OCI-LY7 (cell line): ENCODE results near the gene PTPRF. TPM values are rescaled to one million over a fixed set of nuclear protein-coding genes. Genes with fewer than 3 reads are reported as not detected.

Experiments
- BruUV-seq: library from RNA; stranded (reverse); fragments of 400-500 nt; replicated peaks from 2 replicates; lab custom pipeline; 2021; lab: Mats Ljungman, UMichigan
- CTCF ChIA-PET: fragments of 300-600 bp; sonication (Branson Sonifier 250); formaldehyde crosslinking; loops from one replicate; lab custom pipeline; 2022; ENCODE audit warnings: antibody characterized with exemption; ENCODE audit not compliant: unreplicated experiment; lab: Charles Lee
- POLR2A ChIA-PET: fragments of 300-600 bp; sonication (Branson Sonifier 250); formaldehyde crosslinking; loops from one replicate; lab custom pipeline; 2022; ENCODE audit warnings: antibody characterized with exemption; lab: Charles Lee
- DNase-seq: peaks from one replicate; pipeline ENCODE4 v3.0.0-alpha.2; 2015; ENCODE audit warnings: low spot score
- H2AFZ ChIP-seq: fragments of 200-600 bp; sonication (generic), shearing (Covaris generic); 2 replicates; pipeline ENCODE4 v1.6.1; 2014; ENCODE audit warnings: mild to moderate bottlenecking, antibody characterized with exemption, low read length, moderate library complexity
- H3K27ac ChIP-seq: fragments of 200-600 bp; sonication (generic); 2 replicates; pipeline ENCODE4 v1.5.1; 2014; ENCODE audit warnings: mixed run types, low read depth, mild to moderate bottlenecking, moderate library complexity, low read length, inconsistent platforms; ENCODE audit not compliant: poor library complexity, severe bottlenecking
- H3K36me3 ChIP-seq: fragments of 200-600 bp; sonication (generic); 2 replicates; pipeline ENCODE4 v1.6.1; 2014; ENCODE audit warnings: mild to moderate bottlenecking, antibody characterized with exemption, low read length, moderate library complexity, mixed read lengths; ENCODE audit not compliant: insufficient read depth
- H3K4me1 ChIP-seq: fragments of 200-600 bp; sonication (generic); 2 replicates; pipeline ENCODE4 v1.5.1; 2014; ENCODE audit warnings: mild to moderate bottlenecking, low read length; ENCODE audit not compliant: insufficient read depth, poor library complexity, severe bottlenecking
- H3K4me2 ChIP-seq: fragments of 200-600 bp; sonication (generic); 2 replicates; pipeline ENCODE4 v1.6.1; 2014; ENCODE audit warnings: mild to moderate bottlenecking, low read length
- H3K4me3 ChIP-seq: fragments of 200-600 bp; sonication (generic); 2 replicates; pipeline ENCODE4 v1.5.1; 2014; ENCODE audit warnings: mild to moderate bottlenecking, low read depth, low read length; ENCODE audit not compliant: poor library complexity, severe bottlenecking
- H3K79me2 ChIP-seq: fragments of 200-600 bp; sonication (generic); 2 replicates; pipeline ENCODE4 v1.6.1; 2016; ENCODE audit warnings: low read depth, mild to moderate bottlenecking, low read length, moderate library complexity, mixed read lengths; ENCODE audit not compliant: insufficient read depth
- H3K9me2 ChIP-seq: fragments of 200-600 bp; sonication (generic); 2 replicates; pipeline ENCODE4 v1.6.1; 2016; ENCODE audit warnings: mild to moderate bottlenecking, low read length, mixed read lengths; ENCODE audit not compliant: insufficient read depth
- H3K9me3 ChIP-seq: fragments of 200-600 bp; sonication (generic); 2 replicates; pipeline ENCODE4 v1.6.1; 2014; ENCODE audit warnings: mild to moderate bottlenecking, mixed run types, low read length, mixed read lengths
- H4K20me1 ChIP-seq: fragments of 200-600 bp; sonication (generic); 2 replicates; pipeline ENCODE4 v1.6.1; 2014; ENCODE audit warnings: mild to moderate bottlenecking, antibody characterized with exemption, low read length, moderate library complexity, mixed read lengths; ENCODE audit not compliant: insufficient read depth
- EZH2phosphoT487 ChIP-seq: fragments of 200-600 bp; sonication (generic); IDR thresholded peaks from 2 replicates; pipeline ENCODE4 v1.6.1; 2018; ENCODE audit warnings: low read depth, borderline replicate concordance, mild to moderate bottlenecking, mixed run types, antibody characterized with exemption, low read length, moderate library complexity, mixed read lengths
- intact Hi-C: fragments of 100-400 bp; cut with micrococcal nuclease; formaldehyde crosslinking; loops from one replicate; pipeline ENCODE4 v1.10.0; 2022; ENCODE audit not compliant: unreplicated experiment
- total RNA-seq, 2 experiments: library from RNA; depleted of rRNA in 1 of 2; stranded (reverse); fragments of >200 nt in 1 of 2; shearing (Covaris generic) in 1 of 2; gene quantifications; 2 replicates each; pipeline ENCODE4 v1.2.3, GENCODE V29; 2014 to 2022
- TF ChIP-seq, protein P1 (sequence below): fragments of 200-600 bp; sonication (generic); conservative IDR thresholded peaks from 2 replicates; pipeline ENCODE4 v1.5.1; 2014; ENCODE audit warnings: mild to moderate bottlenecking, antibody characterized with exemption, low read length, moderate library complexity, mixed read lengths

PTPRF gene
- total RNA-seq, 2 experiments from 2014 or later = 0.06 to 0.48 TPM

DNA sequence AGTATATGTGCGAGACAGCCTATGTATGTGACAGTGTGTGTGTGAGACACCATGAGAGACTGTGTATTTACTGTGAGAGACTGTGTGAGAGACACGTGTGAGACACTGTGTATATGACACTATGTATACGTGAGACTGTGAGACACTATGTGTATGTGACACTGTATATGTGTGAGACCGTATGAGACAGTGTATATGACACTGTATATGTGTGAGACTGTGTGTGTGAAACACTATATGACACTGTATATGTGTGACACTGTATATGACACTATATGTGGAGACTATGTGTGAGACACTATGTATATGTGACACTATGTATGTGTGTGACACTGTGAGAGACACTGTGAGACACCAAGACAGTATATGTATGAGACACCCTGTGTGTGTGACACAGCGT, 66.3 kb downstream of the PTPRF start:
- H3K4me2 ChIP-seq = no peak overlapping the region
- H3K4me3 ChIP-seq = no peak overlapping the region
- no peak for DNase-seq
- POLR2A ChIA-PET = no interaction called here
- BruUV-seq = no TSS peak
- H3K27ac ChIP-seq = no peak overlapping the region
- H3K36me3 ChIP-seq = no peaks in the 10 kb centered on the region
- no peaks in the 10 kb centered on the region for H3K9me2 ChIP-seq
- no peak overlapping the region for H2AFZ ChIP-seq
- no peak for TF ChIP-seq EZH2phosphoT487
- TF ChIP-seq, protein P1, sequence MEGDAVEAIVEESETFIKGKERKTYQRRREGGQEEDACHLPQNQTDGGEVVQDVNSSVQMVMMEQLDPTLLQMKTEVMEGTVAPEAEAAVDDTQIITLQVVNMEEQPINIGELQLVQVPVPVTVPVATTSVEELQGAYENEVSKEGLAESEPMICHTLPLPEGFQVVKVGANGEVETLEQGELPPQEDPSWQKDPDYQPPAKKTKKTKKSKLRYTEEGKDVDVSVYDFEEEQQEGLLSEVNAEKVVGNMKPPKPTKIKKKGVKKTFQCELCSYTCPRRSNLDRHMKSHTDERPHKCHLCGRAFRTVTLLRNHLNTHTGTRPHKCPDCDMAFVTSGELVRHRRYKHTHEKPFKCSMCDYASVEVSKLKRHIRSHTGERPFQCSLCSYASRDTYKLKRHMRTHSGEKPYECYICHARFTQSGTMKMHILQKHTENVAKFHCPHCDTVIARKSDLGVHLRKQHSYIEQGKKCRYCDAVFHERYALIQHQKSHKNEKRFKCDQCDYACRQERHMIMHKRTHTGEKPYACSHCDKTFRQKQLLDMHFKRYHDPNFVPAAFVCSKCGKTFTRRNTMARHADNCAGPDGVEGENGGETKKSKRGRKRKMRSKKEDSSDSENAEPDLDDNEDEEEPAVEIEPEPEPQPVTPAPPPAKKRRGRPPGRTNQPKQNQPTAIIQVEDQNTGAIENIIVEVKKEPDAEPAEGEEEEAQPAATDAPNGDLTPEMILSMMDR = no peak
- no peaks in the 10 kb centered on the region for H3K79me2 ChIP-seq
- intact Hi-C loops = no loop called here
- no peaks in the 10 kb centered on the region for H3K9me3 ChIP-seq
- H3K4me1 ChIP-seq = no peaks in the 10 kb centered on the region
- no peaks in the 10 kb centered on the region for H4K20me1 ChIP-seq
- CTCF ChIA-PET = no interaction called here

DNA sequence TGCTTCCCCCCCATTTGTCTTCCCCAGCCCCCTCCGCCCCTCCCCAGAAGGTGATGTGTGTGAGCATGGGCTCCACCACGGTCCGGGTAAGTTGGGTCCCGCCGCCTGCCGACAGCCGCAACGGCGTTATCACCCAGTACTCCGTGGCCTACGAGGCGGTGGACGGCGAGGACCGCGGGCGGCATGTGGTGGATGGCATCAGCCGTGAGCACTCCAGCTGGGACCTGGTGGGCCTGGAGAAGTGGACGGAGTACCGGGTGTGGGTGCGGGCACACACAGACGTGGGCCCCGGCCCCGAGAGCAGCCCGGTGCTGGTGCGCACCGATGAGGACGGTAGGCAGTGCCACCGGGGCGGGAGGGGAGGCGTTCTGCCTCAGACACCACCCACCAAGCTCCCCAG, 67.0 kb downstream of the PTPRF start:
- H3K36me3 ChIP-seq = no peaks in the 10 kb centered on the region
- TF ChIP-seq, protein P1 = no peak
- TF ChIP-seq EZH2phosphoT487 = no peak
- no peaks in the 10 kb centered on the region for H3K9me3 ChIP-seq
- no peak overlapping the region for H3K4me3 ChIP-seq
- no peaks in the 10 kb centered on the region for H3K9me2 ChIP-seq
- no peaks in the 10 kb centered on the region for H3K4me1 ChIP-seq
- H3K27ac ChIP-seq = no peak overlapping the region
- H3K79me2 ChIP-seq = no peaks in the 10 kb centered on the region
- no peak overlapping the region for H3K4me2 ChIP-seq
- no peak for DNase-seq
- H2AFZ ChIP-seq = no peak overlapping the region
- H4K20me1 ChIP-seq = no peaks in the 10 kb centered on the region
- BruUV-seq = no TSS peak
- ChIA-PET CTCF (no interaction called here), POLR2A (no interaction called here)
- intact Hi-C loops = no loop called here

DNA sequence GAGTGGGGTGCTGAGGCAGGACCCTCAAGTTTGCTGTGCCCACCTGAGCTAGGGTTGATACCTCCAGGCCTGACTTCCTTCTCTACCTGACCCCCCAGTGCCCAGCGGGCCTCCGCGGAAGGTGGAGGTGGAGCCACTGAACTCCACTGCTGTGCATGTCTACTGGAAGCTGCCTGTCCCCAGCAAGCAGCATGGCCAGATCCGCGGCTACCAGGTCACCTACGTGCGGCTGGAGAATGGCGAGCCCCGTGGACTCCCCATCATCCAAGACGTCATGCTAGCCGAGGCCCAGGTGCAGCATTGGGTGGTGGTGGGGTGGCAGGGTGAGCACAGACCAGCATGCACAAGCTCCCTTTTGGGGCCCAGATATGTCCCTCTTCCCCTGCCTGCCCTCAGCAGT, 67.9 kb downstream of the PTPRF start:
- no peaks in the 10 kb centered on the region for H4K20me1 ChIP-seq
- H3K4me2 ChIP-seq = no peak overlapping the region
- no peak overlapping the region for H2AFZ ChIP-seq
- BruUV-seq = no TSS peak
- H3K4me3 ChIP-seq = no peak overlapping the region
- no peaks in the 10 kb centered on the region for H3K4me1 ChIP-seq
- H3K36me3 ChIP-seq = no peaks in the 10 kb centered on the region
- H3K9me3 ChIP-seq = no peaks in the 10 kb centered on the region
- ChIA-PET POLR2A (no interaction called here), CTCF (no interaction called here)
- intact Hi-C loops = no loop called here
- no peak for DNase-seq
- H3K27ac ChIP-seq = no peak overlapping the region
- no peaks in the 10 kb centered on the region for H3K79me2 ChIP-seq
- no peaks in the 10 kb centered on the region for H3K9me2 ChIP-seq
- TF ChIP-seq, protein P1 = no peak
- no peak for TF ChIP-seq EZH2phosphoT487
